ENCODE data around the gene COL26A1. TPM values are rescaled to one million over a fixed set of nuclear protein-coding genes. Genes with fewer than 3 reads are reported as not detected.
"Not testable (repeated sequence)": the region's sequence is repeated elsewhere in the genome, so short reads cannot be mapped to it uniquely, and the experiment has no call there.

COL26A1 gene
- polyA plus RNA-seq, 3 donors: 28.5 to 35.3 (median 34.3) TPM

DNA sequence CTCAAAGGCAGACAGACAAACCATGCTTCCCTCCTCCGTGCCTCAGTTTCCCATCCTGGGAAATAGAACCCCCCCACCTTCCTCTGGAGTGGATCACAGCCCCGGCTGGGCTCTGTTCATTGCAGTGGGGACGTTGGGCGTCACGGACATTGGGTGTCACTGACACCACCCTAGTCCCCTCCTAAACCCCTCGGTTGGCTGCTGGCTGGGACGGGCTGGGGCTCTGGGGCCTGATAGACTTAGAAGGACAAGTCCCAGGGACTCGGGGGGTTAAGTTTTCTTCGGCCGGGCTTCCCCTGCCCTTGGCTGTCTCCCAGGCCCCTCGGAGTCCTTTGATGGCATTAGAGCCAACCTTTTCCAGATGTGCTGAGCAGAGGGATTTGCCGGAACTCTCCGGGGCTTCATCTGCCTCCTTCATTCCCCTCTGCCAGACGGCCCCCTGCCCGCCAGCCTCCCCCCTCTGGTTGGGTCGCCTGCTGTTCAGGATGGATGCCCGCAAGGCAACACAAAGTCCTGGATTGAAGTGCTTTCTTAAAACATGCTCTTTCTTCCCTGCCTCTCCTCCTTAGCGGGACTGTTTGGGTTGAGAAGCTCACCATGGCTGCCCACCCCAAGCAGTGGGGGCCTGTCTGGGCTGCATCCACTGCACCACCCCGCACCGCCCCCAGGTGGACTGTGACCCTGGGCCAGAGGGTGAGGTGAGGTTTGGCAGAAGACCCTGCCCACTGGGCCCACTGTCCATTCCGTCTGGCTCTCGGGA is 73.0 kb downstream of the COL26A1 start:
- DNase-seq: no peak

DNA sequence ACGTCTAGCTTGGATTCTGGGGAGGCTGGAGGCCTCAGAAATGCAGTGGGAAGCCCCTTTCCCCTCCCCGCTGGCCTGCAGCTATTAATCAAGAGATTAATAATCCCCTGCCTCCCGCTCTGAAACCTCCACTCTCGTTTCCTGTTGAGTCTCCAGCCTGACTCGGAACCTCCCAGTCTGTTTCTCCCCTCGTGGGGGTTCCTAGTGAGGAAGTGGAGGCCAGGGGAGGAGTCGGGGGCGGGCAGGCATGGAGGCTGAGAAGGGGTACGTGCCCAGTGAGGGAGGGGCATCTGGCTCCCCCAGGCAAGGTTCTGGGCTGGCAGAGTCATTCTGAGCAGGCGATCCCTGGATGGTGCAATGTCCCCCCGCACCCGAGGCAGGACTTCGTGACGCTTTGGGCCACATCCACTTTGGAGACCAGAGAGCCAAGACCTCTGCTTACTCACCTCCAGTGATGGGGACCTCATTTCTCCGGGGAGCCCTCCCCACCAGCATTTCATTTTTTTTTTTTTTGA is 73.6 kb downstream of the COL26A1 start:
- DNase-seq: peak; percentile 82

DNA sequence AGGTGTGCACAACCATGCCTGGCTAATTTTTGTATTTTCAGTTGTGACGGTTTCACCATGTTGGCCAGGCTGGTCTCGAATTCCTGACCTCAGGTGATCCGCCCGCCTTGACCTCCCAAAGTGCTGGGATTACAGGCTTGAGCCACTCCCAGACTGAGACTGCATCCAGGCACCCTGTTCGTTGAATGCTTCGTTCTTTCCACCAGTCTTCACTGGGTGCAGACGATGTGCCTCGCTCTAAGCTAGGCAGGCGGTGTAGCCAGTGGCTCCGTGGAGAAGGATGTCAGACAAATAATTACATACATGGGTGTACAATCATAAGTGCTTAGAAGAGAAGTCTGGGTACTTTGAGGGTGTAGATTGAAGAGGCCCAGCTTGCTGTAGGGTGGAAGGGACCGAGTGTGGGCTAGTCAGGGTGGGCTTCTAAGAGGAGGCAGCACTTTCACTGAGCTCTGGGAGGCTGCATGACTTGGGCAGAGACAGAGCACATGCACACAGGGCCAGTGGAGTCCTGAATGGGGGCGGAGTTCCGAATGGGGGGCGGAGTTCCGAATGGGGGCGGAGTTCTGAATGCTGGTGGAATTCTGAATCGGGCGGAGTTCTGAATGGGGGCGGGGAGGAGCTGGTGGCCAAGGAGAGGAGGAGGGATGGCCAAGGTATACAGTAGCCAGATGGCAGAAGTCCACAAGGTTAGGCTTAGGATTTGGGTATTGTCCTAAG is 74.3 kb downstream of the COL26A1 start:
- no peak for DNase-seq

DNA sequence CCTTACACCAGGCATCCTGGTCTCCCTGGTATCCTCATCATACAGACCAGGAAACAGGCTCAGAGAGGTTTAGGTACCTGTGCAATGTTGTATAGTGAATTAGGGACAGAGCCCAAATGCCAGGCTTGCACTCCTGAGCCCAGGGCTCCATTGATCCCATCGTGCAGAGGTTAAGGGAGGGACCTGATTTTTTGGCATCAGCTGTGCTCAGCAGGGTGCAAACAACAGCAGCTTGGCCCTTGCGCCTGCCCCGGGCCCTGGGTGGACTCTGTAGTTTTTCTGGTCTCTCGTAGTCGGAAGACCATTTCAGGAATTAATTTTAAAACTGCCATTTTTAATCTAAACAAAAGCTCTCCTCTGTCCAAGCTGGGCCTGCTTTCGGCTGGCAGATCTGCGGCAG is 79.2 kb downstream of the COL26A1 start:
- no peak for DNase-seq

DNA sequence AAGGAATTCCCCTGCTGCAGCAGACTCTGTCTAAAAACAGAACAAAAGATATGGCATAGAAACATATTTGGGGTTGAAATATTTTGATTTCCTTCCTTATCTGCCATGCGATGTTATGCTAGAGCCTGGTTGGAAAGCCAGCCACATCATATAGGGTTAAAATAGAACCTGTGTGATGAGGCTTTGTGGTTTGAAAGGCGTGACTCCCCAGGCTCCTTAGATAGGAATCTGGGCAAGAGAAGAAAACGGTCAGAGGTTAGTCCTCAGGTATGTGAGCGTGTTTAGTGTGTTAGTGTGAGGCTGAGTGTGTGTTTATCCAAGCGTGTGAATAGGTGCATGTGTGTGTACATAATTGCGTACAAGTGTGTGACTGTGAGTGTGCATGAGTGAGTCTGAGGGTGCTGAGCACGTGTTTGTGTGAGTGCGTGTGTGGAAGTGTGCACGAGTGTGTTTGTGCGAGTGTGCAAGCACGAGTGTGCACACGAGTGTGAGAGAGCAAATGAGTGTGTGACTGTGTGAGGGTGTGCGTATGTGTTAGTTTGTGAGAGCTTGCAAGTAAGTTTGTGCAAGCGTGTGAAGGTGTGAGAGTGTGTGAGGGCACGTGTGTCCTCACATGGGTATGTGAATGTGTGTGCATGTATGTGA is 79.9 kb downstream of the COL26A1 start:
- DNase-seq: peak; percentile 44

DNA sequence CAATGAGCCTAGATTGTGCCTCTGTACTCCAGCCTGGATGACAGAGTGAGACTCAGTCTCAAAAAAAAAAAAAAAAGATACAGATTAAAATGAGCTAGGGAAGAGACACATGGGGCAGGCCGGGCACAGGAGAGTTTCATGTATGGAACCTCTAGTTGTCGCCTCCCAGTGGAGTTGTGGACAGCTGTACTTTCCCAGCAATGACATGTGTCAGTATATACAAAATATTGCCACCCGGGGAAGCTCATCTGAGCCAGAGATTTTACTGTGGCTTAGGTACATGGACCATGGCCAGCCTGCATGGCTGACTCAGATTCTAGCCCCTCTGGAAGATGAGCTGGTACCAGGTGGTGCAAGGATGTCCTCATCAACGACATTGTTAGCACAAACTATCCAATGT is 87.4 kb downstream of the COL26A1 start:
- no peak for DNase-seq

DNA sequence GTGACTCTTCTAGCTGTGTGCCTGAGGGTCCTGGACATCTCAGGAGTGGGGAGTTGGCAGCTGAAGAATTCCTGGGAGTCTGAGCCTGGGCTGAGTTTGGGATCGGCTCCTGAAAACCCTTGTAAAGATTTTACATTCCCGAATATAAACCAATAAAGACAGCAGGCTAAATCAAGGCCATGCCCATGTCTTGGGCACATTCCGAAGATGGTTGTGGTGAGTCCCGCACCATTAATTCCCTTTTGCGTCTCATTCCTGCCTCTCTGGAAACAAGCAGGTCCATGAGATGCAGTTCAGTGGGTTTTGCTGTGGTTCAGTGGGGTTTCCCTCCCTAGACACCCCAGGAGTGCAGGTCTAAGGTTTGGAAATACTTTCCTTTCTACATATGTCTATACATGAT is 90.9 kb downstream of the COL26A1 start:
- DNase-seq: peak; percentile 79

DNA sequence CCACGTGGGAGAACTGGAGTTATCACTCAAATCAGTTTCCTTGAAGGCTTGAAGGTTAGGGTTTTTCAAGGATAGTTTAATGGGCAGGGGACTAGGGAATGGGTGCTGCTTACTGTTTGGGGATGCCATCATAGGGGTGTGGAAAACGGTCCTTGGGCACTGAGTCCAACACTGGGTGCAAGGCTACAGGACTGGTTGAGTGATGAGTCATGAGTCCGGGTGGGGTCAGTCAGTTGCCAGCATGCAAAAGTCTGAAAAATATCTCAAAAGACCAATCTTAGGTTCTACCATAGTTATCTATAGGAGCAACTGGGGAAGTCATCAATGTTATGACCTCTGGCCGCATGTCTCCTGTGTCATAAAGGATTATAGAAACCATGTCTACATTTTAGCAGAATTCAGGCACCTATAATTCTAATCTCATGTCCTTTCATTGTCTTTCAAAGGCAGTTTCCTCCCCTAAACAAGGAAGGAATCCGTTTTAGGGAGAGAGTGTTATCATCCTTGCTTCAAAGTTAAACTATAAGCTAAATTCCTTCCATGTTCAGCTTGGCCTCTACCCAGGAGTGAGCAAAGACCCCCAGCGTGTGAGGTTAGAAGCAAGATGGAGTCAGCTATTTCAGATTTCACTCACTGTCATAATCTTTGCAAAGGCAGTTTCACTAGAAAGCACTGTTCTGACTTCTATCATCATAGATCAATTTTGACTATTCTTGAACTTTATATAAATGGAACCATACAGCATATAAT is 94.5 kb downstream of the COL26A1 start:
- no peak for DNase-seq

DNA sequence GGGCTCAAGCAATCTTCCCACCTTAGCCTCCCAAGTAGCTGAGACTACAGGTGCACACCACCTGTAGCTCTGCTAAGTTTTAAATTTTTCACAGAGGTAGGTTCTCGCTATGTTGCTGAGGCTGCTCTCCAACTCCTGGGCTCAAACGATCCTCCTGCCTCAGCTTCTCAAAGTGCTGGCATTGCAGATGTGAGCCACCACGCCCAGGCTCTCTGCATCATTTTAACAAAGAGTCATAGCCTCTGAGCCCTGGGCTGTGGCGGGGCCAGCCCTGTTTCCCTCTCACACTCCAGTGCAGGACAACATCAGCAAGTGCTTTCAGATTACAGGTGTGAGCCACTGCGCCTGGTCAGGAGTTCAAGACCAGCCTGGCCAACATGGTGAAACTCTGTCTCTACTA is 102.5 kb downstream of the COL26A1 start:
- DNase-seq: no peak

DNA sequence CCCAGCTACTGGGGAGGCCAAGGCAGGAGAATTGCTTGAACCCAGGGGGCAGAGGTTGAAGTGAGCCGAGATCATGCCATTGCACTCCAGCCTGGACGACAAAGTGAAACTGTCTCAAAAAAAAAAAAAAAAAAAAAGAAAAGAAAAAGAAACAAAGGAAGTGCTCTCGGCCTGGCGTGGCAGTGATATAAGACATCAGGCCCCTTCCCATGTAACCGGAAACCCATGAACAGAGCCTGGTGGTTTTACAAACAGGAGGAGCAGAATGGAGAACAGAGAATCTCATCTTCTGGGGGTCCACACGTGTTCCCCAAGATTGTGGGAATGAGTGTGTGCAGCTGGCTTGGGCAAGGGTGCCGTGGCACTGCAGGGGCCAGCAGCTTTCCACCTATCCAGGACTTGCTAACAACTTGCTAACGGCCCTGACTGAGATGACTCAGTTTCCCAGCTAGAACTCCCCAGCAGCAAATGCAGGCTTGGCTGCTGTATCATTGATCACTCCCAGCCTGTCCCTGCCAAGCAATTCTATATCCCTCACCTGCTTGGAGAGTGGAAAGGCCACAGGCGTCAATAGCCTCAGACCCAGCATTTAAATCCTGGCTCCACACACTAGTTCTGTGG is 103.0 kb downstream of the COL26A1 start:
- peak; percentile 58 for DNase-seq

DNA sequence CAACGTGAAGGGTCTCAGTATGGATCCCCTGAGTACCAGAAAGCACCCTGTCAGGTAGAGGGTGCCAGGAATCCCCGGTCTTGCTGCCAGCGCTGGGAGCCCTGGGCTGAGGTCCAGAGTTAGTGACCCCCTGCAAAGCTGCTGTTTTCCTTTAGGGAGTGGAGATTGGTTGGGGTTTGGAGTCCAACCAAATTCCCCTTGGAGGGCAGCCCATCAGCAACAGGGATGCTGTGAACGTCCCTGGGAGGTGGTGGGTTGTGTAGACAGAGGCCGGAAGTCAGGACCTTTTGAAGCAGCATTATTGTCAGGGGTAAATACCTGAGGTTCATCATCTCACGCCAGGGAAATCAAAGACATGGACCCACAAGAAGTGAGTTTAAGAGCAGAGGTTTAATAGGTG is 104.2 kb downstream of the COL26A1 start:
- DNase-seq: no peak

DNA sequence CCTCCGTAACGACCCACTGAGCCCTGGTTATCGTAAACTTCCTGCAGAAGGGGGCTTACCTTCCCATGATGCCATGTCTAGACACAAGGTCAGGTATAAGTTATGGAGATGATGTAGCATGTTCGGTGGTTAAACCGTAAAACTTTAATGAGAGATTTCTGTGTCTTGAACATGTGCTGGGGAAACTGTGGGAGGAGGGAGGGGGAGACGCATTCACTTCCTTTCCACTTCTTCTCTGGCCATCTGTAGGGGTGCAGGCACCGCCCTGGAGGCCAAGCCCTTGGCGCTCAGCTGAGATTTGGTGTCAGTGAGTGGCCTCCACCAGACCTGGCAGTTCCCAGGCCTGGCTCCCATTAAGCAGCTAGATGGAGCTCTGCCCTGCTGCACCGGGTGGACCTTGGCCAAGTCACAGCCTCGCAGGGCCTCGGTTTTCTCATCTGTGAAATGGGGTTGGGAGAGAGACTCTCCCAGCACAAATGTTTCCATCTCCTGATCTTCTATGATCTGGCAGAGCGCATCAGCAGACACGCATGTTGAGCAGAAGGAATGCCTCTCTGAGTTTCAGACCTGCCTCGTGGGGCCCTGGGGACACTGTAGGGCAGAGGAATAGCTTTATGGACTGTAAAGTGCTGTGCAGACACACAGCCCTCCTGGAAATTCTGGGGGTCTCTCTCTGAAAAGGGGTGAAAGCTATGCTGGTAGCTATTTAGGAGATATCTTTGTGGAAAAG is 106.0 kb downstream of the COL26A1 start:
- no peak for DNase-seq

DNA sequence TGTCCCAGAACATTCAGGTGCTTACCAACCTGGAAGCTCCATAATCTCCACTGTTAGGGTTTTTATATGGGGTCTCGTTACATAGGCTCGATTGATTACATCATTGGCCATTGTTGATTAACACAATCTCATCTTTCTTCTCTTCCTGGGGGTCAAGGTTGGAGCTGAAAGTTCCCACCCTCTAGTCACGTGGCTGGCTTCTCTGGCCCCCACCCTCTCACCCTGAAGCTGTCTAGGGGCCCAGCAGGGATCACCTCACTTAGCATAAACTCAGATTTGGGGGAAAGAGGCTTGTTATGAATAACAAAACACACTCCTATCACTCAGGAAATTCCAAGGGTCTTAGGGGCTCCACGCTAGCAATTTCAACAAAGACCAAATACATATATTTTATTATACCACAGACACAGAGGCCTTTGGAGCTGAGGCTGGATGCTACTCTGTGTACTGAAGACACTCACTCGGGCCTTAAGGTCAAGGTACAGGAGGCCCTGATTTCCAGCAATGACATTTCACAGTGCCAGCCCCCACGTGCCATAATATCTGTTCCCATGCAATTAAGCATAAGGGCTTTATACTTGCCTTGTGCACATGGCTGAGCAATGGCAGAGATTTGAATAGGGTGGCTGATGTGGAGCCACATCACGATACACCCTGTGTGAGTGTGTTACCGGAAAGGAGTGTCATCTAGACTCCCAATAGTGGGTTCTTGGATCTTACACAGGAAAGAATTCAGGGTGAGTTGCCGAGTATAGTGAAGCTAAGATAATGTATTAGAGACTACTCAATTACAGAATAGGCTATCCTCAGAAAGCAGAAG is 108.2 kb downstream of the COL26A1 start:
- no peak for DNase-seq

DNA sequence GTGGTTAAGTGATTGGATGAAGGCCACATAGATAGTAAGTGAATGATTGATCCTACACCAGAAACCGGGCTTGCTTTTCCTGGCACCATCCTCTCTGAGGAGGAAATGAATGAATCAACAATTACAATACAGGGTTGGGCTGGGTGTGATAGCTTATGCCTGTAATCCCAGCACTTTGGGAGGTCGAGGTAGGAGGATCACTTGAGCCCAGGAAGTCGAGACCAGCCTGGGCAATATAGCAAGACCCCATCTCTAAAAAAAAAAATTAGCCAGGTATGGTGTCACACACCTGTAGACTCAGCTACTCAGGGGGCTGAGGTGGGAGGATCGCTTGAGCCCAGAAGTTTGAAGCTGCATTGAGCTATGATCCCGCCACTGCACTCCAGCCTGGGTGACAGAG is 111.5 kb downstream of the COL26A1 start:
- DNase-seq: no peak

DNA sequence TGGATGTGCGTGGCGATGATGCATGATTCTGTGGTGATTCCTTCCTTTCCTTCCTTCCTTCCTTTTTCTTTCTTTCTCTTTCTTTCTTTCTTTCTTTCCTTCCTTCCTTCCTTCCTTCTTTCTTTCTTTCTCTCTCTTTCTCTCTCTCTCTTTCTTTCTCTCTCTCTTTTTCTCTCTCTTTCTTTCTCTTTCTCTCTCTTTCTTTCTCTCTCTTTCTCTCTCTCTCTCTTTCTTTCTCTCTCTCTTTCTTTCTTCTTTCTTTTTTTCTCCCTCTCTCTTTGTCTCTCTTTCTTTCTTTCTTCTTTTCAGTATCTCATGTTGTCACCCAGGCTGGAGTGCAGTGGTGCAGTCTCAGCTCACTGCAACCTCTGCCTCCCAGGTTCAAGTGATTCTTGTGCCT is 113.0 kb downstream of the COL26A1 start:
- not testable (repeated sequence) for DNase-seq

DNA sequence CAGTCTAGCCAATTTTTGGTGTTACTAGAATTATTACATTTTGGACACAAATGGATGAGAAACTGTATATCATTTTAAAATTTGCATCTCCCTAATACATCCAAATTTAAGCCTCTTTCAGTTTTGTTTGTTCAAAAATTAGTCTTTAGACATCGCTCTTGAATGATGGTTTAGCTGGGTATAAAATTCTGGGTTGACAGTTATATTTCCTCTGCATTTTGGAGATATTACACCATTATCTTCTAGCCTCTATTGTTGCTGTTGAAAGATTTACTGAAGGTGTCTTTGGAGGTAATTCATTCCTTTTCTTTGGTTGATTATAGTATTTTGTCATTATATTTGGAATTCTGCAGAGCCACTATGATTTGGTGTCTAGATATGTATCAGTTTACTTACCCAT is 116.5 kb downstream of the COL26A1 start:
- DNase-seq: no peak

DNA sequence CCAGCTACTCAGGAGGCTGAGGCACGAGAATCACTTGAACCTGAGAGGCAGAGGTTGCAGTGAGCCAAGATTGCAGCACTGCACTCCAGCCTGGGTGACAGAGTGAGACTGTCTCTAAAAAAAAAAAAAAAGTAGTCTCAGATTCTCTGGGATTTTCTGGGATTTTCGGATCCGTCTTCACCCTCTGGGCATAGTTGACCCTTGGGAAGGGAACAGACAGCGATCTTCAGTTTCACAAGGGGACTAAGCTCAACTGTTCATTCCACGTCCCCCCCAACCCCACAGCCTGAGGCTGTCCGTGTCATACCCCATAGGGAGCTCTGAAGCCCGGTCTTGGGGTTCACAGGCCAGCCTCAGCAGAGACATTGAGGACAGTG is 123.4 kb downstream of the COL26A1 start:
- not testable (repeated sequence) for DNase-seq

DNA sequence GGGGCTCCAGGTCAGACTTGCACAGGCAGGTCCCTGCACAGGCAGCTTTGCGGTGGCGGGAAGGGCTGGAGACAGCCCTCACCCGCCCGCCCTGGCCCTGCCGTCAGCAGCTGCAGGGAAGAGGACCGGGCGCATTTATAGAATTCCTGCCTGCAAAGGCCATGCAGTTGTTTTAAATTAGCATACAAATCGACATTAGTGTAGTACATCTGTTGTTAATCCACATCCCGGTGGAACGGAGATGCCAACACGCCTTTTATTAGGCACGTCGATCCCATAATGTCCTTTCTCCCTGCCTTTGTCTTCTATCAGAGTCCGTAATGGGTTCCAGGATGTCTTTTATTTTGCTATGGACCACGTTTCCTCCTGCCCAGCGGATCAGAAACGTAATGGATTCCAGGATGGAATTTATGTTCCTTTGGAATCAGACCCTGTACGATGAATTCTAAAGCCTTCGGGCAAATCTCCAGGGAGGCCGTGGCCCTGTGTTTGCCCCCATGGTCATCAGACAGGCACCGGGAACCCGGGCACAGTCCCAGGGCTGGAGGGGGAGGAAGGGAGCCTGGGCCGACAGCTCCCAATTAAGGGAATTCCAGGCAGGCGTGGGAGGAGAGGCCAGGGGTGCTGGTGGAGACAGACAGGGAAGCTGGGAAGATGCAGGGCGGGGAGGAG is 123.9 kb downstream of the COL26A1 start:
- peak; percentile 84 for DNase-seq

DNA sequence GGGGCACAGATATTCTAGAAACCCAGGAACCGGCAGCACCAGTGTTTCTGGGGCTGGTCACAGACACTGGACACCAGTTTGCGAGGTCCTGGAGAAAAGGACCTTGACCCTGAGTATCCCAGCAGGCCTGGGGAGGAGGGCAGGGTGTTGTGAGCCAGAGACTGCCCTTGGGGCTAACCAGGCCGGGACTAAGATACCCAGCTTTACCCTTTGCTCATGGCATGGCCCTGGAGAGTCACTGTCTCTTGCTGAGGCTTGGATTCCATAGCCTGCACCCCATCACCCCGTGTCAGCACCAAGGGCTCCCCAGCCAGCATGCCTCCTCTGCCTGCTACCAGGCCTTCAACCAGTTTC is 124.4 kb downstream of the COL26A1 start:
- no peak for DNase-seq

DNA sequence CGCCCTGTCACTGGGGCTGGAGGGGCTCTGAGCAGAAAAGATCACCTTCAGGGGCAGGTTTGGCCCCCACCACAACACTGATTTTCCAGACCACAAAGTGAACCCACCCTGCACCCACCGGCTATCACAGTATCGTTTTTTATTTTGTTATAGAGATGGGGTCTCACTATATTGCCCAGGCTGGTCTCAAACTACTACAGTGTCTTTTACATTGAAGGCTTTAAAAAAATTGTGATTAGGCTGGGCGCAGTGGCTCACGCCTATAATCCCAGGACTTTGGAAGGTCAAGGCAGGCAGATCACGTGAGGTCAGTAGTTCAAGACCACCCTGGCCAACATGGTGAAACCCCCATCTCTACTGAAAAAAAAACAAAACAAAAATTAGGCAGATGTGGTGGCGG is 125.1 kb downstream of the COL26A1 start:
- no peak for DNase-seq

Measured in renal pelvis (tissue), 4 donors.